Occipital lobe (tissue), 2 donors: ENCODE measurements around the gene SLC44A5. TPM values are rescaled to one million over a fixed set of nuclear protein-coding genes. Genes with fewer than 3 reads are reported as not detected.
A peak's percentile ranks its signal among the peaks of the same experiment; 100 is the strongest.
"Not testable (repeated sequence)": the region's sequence is repeated elsewhere in the genome, so short reads cannot be mapped to it uniquely, and the experiment has no call there.

ENCODE experiments used
- DNase-seq: peaks from one replicate; lab custom pipeline; 2025; lab: John Stamatoyannopoulos, UW
- total RNA-seq: library from RNA; depleted of rRNA; stranded (reverse); fragments of >200 nt; gene quantifications from one replicate; pipeline ENCODE4 v1.2.3, GENCODE V29; 2014

Gene SLC44A5
- 266 TPM for total RNA-seq

- DNase-seq = no peak
Observed at GRCh38 chr1:75611014-75611413, at the start of gene SLC44A5. TSS of gene SLC44A5 (minus strand) at chr1:75611114. CDS start at chr1:75541447, 69,667 bp downstream.

- no peak for DNase-seq
Observed at GRCh38 chr1:75655931-75656330, 45.0 kb upstream of the SLC44A5 start.

GRCh38 chr1:75647183-75647582, 36.3 kb upstream of the SLC44A5 start:
- DNase-seq = not testable (repeated sequence)

- DNase-seq = not testable (repeated sequence)
Observed at GRCh38 chr1:75645153-75645552, 34.2 kb upstream of the SLC44A5 start.

- DNase-seq = no peak
Observed at GRCh38 chr1:75643460-75643859, 32.5 kb upstream of the SLC44A5 start.

GRCh38 chr1:75641325-75641724, 30.4 kb upstream of the SLC44A5 start:
- no peak for DNase-seq

GRCh38 chr1:75640137-75640536, 29.2 kb upstream of the SLC44A5 start:
- no peak for DNase-seq

GRCh38 chr1:75632350-75632949, 21.5 kb upstream of the SLC44A5 start:
- no peak for DNase-seq

- DNase-seq = no peak
Observed at GRCh38 chr1:75630998-75631397, 20.1 kb upstream of the SLC44A5 start.

GRCh38 chr1:75630004-75630594, 19.2 kb upstream of the SLC44A5 start:
- DNase-seq = no peak

GRCh38 chr1:75625795-75626194, 14.9 kb upstream of the SLC44A5 start:
- DNase-seq = no peak

GRCh38 chr1:75618382-75618781, 7.5 kb upstream of the SLC44A5 start:
- no peak for DNase-seq

GRCh38 chr1:75616436-75617433, 5.8 kb upstream of the SLC44A5 start:
- no peak for DNase-seq

- peak; percentile 17 for DNase-seq
Observed at GRCh38 chr1:75615613-75616435, 4.9 kb upstream of the SLC44A5 start.

GRCh38 chr1:75614399-75614756, 3.5 kb upstream of the SLC44A5 start:
- DNase-seq = no peak

GRCh38 chr1:75613916-75614315, 3.0 kb upstream of the SLC44A5 start:
- no peak for DNase-seq

- DNase-seq = no peak
Observed at GRCh38 chr1:75612976-75613375, 2.1 kb upstream of the SLC44A5 start.

GRCh38 chr1:75602486-75602885, 8.4 kb downstream of the SLC44A5 start:
- no peak for DNase-seq

GRCh38 chr1:75600781-75601180, 10.1 kb downstream of the SLC44A5 start:
- no peak for DNase-seq

- no peak for DNase-seq
Observed at GRCh38 chr1:75594327-75594726, 16.6 kb downstream of the SLC44A5 start.

GRCh38 chr1:75593457-75593856, 17.5 kb downstream of the SLC44A5 start:
- DNase-seq = not testable (repeated sequence)
